Ecto neural progenitor cell (in vitro differentiated cells): ENCODE measurements around the gene MLC1.
"Not testable (repeated sequence)": the region's sequence is repeated elsewhere in the genome, so short reads cannot be mapped to it uniquely, and the experiment has no call there.

Source experiments
- DNase-seq: peaks from one replicate; pipeline ENCODE4 v3.0.0-alpha.2; 2018; ENCODE audit warnings: low spot score

MLC1 gene

DNA sequence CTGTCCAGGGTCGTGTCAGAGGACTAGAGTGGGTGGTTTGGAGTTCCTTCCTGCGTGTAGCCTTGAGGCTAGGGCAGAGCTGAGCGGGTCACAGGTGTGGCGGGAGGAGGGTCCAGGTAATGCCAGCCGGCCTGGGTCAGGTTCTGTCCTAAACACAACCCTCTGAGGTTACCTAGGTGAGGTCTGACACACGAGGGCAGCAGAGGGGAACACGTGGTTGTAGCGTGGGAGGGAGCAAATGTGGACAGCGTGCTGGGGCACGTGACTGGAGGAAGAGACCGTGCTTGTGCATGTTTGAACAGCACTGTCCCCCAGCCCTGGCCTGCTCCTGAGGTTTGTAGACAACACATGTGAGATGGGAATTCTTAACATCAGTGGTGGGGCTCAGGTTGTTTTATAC lies 17.7 kb upstream of the MLC1 start:
- no peak for DNase-seq

DNA sequence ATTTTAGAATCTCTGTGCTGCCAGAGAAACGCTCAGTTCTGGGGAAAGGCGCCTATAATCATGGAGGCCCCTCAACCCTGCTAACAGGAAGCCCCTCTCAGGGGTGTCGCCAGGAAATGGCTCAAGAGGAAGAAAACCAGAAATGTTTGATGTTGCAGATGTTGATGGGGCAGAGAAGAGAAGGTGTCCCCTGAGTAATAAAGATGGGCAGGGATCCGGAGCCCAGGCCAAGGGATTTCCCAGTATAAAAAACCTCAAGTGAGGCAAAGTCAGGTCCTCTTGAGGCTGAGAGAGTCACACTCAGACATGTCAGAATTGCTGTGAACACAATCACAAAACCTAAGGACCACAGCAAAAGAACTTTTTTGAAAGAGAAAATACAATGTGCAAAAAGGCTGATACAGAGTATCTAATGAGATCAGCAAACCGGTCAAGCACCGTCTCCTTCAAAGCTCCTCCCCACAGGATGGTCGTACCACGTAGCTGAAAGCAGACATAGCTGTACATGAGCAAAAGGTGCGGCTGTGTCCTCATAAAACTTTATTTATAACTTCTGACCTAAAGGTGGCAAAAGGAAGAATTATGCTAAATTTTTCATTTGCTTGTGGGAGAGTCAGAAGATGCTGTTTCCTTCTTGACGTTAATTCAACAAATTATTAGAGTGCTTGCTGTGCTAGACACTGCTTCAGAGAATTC lies 16.8 kb upstream of the MLC1 start:
- no peak for DNase-seq

DNA sequence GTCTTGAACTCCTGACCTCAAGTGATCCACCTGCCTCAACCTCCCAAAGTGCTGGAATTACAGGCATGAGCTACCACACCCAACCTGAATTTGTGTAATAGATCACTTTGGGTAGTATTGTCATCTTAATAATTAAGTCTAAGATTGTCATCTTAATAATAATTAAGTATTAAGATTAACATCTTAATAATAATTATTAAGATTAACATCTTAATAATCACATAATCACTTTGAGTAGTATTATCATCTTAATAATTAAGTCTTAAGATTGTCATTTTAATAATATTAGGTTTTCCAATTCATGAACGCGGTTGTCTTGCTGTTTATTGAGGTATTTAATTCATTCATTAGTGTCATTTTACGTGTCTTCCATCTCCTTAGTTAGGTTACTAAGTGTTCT lies 12.8 kb upstream of the MLC1 start:
- no peak for DNase-seq

DNA sequence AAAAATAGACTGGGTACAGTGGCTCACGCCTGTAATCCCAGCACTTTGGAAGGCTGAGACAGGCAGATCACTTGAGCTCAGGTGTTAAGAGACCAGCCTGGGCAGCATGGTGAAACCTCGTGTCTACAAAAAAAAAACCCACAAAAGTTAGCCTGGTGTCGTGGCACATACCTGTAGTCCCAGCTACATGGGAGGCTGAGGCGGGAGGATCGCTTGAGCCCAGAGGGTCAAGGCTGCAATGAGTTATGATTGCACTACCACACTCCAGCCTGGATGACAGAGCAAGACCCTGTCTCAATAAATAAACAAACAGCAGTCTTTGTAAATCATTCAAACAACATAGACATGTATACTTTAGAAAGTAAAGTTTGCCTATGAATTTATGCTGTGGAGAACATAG lies 7.1 kb upstream of the MLC1 start:
- DNase-seq, result no peak

DNA sequence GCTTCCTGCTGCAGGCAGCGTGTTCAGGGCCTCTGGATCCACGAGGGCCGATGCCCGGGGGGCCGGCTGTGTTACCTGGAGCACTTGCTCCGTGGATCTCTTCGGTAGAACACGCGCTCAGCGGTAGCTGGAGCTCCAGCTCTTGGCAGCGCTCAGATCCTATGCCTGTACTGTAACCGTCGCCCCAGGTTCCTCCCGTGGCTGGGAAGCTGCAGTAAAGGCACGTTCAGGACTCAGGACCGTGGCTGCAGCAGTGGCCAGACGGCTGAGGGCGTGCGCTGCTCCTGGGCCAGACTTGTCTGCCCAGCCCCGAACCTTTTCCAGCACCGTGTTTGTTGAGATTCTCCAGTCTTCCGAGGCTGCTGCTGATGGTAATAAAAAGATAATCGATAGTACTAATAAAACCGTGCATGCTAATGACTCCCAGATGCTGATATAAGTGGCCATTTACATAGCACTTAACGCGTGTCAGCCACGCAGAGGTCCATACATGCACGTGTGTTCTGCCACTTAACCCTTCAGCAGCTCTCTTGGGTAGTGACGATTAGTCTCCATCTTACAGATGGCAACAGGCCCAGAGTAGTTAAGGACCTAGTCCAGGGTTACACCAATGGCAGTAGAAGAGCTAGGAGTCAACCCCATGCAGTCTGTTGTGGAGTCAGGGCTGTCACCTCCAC lies 6.0 kb upstream of the MLC1 start:
- DNase-seq, result no peak

DNA sequence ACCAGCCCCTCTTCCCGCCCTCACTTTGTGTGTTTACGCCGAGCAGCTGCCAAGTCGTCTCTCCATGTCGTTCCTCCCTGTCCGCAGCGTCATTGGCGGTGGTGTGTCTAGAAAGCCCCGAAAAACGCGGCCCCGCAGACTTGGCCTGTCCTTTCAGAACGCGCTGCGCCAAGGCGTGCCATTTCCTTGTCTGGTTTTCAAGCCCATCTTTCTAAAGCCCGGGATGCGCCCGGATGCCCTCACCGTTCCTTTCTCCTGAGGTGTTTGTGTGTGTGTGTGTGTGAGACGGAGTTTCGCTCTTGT lies 5.1 kb upstream of the MLC1 start:
- DNase-seq, result no peak

DNA sequence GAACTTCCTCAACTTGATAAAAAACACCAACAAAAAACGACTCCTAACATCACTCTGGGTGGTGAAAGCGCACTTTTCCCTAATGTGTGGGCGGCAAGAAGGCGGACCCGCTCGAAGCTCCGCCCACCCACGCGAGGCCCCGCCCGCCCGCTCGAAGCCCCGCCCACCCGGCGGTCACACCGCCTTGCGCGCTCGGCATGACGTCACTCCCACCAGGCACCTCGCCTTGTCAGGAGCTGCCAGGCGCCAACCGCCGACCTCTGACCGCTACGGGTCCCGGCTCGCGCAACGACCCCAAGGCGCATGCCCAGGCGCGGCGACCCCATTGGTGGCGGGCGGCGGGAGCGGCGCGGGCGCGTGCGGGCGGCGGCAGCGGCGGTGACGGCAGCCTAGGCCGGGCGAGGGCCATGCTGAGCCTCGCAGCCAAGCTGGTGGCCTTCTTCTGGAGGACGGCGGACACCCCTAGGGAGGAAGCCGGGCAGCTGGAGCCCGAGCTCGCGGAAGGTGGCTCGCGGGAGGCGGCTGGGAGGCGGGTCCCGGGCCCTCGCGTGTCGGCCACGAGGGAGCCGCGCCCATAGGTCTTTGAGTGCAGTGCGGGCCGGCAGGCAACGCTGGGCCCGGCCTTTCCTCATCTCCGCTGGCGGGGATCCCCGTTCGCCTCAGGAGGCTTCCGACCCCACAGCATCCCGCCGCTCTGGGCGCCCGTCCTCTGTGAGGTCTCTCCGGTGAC lies 4.6 kb upstream of the MLC1 start, which contains the start of gene MOV10L1:
TSS of gene MOV10L1 (plus strand) at position 325 of the 730 bp plus-strand sequence. CDS start at position 408, 83 bp downstream.
- DNase-seq, result no peak

DNA sequence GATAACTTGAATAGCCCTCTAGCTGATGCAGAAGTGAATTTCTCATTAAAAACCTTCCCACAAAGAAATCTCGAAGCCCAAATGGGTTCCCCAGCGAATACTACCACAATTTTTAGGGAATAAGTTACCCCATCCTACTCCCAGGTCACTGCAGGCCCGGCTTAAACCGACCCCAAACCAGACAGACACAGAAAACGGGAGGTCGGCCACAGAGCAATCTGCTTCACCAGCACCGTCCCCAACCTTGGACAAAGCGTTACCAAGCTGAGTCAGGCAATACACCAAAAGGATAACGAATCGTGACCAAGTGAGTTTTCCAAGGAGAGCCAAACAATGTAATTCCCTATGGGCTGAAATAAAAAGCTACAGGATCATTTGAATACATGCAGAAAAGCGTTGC lies 4.0 kb upstream of the MLC1 start:
- no peak for DNase-seq

DNA sequence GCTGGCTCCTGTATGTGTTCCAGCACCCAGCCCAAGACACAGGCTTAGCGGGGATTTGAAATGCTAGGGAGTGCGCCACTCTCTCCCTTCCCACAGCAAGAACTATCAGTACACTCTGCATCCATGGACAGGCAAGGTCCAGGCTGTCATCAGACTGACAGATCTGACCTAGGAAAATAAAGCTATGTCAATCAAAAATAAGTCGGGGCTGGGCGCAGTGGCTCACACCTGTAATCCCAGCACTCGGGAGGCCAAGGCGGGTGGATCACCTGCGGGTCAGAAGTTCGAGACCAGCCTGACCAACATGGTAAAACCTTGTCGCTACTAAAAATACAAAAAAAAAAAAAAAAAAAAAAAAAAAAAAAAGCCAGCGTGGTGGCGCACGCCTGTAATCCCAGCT lies 2.9 kb upstream of the MLC1 start:
- DNase-seq, result no peak

DNA sequence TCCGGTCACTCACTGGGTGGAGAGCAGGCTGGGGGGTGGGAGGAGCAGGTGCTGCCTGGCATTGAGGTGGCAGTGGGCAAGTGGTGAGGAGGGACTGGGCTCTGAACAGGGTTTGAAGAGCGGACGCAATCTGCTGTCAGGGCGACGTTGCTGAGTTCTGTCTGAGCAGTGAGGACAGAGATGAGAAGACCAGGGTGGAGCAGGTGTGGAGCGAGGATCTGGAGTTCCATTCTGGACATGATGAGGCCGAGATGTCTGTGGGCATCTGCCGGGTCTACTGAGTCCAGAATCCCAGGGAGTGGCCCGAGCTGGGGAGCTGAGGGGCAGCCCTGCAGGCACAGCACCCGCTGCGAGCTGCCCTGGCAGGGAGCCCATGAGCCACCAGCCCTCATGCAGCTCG lies 2.4 kb upstream of the MLC1 start:
- no peak for DNase-seq

DNA sequence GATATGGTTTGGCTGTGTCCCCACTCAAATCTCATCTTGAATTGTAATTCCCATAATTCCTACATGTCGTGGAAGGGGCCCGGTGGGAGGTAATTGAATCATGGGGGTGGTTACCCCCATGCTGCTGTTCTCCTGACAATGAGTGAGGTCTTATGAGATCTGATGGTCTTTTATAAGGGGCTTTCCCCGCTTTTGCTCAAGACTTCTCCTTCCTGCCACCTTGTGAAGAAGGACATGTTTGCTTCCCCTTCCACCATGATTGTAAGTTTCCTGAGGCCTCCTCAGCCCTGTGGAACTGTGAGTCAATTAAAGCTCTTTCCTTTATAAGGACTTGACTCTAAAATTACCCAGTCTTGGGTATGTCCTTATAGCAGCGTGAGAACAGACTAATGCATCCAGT lies 1.7 kb upstream of the MLC1 start:
- DNase-seq, result not testable (repeated sequence)

DNA sequence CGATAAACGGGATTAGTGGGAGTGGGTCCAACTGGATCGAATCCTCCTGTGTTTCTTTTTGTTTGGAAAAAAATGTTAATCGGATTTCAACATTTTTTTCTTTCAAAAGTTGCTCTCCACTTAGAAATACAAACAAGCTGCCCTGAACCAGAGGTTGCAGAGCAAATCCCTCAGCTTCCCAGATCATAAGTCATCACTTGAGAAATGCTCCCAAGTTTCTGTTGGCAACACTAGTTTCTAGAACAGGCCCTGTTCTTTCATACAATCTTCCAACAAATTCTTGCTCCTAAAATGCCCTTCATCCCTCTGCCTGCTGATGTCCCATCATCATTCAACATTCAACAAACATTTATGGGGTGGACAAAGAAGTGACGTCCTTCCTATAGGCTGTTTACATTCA lies 1.3 kb upstream of the MLC1 start:
- DNase-seq, result no peak

DNA sequence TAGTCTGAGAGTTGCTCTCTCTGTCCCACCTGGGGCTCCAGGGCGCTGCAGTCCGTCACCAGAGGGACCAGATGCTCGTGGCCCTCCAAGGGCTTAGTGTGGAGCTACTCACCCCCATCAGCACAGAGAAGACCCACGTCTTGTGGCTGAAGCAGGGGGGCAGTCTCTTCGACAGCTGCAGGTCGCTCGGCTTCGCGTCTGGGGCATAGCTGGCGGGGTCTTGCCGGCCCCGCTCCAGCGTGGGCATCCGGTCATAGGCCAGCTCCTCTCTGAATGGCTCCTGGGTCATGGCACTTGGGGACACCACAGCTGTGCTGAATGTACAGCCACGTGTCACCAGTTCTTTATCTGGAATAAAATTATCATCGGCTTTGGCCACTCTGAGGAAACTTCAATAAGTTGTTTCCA lies 608 bp downstream of the MLC1 start:
- DNase-seq, result no peak

DNA sequence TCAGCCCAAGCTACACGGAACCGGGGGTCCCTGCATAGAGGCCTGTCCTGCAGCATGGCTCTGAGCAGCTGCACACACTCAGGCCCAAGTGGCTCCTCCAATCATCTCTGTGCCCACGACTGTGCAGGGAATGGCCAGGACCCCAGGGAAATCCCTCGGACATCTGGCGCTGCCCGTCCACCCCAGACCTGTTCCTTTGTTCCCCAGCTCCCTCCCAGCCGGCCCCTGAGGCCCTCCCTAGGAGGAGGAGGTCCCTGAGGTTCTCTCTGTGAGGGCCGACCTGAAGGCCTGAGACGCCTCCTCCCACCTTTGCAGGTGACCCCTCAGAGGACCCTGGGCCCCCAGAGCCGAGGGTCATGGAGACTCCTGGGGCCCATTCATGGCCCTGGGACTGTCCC lies 1.1 kb downstream of the MLC1 start:
- DNase-seq, result no peak

DNA sequence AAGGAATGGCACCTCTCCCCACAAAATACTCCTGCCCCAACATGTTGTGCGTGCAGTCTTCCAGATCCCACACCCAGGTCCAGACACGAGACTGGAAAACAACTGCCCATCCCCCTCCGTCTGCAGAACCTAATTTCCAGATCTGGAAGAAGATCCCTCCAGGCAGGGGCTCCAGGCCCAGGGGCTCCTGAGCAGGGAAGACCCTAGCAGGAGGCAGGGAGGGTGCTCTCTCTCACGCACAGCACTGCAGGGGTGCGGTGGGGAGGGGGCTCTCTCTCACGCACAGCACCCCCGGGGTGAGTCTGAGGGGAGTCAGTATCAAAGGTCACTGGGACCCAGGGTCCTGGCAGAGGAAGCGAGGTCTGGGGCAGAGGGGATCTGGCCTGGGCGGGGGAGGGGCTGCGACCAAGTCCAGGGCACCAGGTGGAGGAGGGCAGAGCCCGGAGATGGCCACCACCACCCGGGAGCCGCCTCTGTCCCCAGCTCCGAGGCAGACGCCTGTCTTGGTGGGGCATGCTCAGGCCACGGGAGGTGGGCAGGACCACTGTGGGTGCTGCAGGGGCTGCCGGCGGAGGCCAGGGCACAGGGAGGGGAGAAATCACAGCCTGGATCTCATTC lies 1.7 kb downstream of the MLC1 start:
- DNase-seq, result no peak

DNA sequence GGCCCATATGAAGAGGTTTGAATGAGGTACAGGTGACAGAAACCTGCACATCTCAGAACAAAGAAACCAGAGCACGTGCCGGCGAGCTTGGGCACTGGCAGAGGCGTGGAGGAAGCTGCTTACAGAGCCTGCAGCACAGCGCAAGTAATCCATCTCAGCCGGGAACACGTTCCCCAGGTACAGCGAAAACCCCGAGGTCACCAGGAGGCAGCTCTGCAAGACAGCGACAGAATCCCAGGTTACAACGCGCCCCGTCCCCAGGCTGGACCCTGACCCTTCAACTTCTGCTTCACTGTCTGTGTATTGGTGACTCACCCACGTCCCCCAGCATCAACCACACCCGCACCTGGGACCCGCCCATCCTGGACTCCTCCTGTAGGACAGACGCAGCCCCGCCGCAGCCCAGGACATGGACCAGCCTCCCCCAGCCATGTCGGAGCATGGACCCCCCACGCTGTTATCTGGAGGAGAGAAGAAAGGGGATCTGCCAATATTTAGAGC lies 2.2 kb downstream of the MLC1 start:
- no peak for DNase-seq

DNA sequence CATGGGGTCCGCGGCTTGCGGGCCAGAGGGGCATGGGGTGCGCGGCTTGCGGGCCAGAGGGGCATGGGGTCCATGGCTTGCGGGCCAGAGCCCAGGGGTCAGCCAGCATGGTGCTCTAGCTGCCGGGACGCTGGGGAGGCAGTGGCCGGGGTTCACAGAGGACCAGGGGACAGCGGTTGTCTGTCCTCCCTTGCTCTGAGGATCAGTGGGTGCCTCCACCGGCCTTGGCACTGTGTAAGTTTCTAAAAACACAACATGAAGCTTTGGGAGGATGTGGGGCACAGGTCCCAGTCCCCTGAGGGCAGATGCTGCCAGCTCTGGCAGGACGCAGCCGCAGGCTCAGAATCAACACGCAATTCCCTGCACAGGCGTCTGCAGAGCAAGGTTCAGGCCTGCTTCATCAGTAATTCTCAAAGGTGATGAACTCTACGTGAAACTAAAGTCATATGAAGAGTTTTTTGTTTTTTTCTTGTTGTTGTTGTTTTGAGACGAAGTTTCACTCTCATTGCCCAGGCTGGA lies 3.0 kb downstream of the MLC1 start:
- DNase-seq, result no peak

DNA sequence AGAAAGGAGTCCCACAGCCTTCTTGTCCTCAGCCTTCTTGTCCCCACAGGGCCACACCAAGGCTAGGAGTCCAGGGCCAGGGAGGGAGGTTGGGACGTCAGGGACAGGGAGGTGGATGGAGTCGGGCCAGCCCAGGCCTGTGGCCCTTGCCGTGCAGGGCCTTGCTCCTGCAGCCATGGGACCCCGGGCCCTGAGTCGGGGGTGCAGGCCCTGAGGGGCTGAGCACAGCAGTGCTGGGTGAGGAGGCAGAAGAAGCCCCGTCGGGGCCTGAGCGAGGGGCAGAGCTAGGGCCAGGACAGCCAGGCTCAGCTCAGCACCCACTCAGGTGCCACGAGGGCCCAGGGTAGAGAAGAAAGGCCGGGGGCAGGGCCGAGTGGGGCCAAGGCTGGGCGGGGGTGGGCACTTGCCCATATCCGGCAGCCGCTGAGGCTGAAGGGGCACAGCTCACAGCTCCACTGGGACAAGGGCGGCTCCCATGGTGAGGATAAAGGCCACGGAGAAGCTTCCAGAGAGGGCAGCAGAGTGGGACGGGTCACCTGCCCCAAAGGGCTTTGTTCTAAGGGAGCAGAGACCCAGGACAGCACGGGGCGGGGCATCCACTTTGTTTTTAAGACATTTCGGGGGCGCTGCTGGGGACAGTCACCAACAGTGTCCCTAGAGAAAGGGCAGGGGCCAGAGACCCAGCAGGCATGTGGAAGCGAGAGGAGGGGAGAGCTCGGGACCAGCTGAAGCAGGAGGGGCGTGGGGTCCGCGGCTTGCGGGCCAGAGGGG lies 3.6 kb downstream of the MLC1 start:
- no peak for DNase-seq

DNA sequence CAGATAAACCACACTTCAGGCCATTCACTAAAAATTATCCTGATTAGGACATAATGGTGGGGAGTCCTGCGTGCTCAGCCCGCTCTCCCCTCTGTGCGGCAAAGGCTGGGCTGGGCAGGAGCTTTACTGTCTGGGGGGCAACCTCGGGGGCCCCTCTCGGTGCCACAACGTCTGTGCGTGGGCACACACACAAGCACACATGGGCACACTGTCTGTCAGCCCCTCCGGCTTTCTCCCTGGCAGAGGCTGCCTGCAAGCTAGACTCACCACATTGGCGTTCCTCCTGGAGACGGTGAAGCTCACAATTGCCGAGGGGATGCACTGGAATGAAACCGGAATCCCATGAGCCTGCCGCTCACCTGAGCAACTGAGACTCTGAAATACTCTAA lies 5.2 kb downstream of the MLC1 start:
- no peak for DNase-seq

DNA sequence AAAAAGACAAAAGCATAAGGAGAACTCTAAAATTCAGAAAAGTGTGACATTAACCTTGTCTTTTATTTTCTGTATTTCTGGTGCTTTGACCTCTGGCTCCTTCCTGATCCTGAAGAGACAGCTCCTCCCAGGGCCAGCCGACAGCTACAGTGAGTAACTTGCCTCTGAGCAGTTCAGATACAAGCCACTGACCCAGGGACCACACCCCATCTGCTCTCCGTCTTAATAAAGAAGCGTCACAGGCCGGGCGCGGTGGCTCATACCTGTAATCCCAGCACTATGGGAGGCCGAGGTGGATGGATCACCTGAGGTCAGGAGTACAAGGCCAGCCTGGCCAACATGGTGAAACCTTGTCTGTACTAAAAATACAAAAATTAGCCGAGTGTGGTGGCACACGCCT lies 6.5 kb downstream of the MLC1 start:
- no peak for DNase-seq

DNA sequence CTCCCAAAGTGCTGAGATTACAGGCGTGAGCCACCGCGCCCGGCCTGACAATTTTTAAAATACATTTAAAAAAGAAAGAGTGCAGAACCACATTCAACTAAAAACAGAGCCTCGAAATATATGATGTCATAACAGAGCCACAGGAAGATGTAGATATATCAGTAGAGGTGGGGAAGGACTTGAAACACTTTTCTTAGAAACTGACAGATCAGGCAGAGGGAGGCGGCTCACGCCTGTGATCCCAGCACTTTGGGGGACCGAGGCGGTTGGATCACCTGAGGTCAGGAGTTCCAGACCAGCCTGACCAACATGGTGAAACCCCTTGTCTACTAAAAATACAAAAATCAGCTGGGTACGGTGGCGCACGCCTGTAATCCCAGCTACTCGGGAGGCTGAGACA lies 7.0 kb downstream of the MLC1 start:
- no peak for DNase-seq
